CD4-positive, alpha-beta T cell treated with Interleukin-17A for 1 hour (primary cell): ENCODE results near the gene AGTPBP1.

Experiments
- DNase-seq: peaks from one replicate; pipeline ENCODE4 v3.0.0-alpha.2; 2020

The AGTPBP1 gene

DNA sequence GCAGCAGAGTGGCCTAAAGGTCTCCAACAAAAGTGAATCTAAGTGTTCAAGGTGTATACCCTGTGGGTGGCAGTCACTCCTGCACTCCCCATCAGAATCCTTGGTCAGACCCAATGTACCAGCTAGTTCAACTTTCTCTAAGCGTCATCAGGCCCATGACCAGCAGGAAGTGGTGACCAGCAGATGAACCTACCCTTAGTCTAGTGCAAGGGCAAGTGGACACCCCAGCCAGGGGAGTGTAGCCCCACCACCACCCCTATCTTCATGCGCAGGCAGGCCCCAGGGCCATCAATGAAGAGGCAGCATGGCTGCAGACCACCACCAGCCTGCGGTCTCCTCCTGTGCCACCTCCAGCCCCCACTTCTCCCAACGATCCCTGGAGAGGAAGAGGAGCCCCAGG is 213.1 kb downstream of the AGTPBP1 start:
- no peak for DNase-seq

DNA sequence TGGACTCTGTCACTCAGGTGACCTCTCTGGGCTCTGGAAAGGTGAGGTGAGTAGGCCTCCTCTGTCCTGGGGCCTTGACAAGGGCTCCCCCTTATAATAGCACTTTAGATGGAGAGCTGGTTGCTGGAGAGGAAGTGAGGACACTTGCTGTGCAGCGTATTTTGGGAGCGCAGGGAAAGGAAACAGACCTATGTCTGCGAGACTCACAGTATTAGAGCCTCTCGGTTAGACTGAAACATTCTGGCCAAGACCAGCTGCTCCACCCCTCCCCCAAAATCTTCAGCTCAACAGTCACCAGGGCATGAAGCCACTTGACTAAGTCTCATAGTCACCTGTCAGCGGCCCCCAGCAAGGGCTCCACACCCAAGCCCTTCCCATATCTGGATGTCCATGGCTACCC is 213.6 kb downstream of the AGTPBP1 start:
- DNase-seq: no peak

- DNase-seq: no peak
Observed at GRCh38 chr9:85527331-85528020, 214.3 kb downstream of the AGTPBP1 start.

DNA sequence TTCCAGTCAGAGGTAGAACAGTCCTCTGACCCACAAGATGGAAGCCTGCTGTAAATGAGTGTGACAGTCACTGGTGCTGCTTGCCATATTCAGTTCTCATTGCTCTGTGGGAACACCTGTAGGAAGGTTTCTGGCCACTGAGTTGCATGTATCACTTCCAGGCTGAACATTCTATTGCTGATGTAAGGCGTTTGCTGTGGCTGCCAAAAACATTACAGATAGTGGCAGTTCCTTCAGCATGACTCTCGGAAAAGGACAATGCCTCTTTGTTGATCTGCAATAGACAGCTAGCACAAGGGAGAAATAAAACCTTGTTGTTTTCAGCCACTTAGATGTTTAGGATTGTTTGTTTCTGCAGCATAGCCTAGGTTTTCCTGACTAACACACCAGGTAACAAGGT is 217.2 kb downstream of the AGTPBP1 start:
- no peak for DNase-seq

DNA sequence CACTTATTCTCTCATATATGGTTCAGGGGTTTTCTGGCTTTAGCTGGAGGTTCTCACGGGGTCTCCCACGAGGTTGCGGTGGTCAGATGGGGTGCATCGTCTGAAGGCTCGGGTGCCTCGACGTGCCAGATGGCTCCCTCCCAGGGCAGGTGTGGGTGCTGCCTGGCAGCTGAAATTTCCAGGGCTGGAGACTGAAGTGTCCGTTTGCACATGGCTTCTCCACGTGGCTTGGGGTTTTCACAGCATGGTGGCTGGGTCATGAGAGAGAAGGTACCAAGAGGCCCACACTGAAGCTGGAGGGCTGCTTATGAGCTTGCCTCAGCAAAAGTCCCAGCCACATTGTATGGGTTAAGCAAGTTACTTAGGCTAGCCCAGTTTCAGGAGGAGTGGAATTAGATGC is 218.6 kb downstream of the AGTPBP1 start:
- DNase-seq: no peak

- no peak for DNase-seq
Observed at GRCh38 chr9:85522459-85523092, 219.2 kb downstream of the AGTPBP1 start.

- no peak for DNase-seq
Observed at GRCh38 chr9:85521371-85522197, 220.2 kb downstream of the AGTPBP1 start.

DNA sequence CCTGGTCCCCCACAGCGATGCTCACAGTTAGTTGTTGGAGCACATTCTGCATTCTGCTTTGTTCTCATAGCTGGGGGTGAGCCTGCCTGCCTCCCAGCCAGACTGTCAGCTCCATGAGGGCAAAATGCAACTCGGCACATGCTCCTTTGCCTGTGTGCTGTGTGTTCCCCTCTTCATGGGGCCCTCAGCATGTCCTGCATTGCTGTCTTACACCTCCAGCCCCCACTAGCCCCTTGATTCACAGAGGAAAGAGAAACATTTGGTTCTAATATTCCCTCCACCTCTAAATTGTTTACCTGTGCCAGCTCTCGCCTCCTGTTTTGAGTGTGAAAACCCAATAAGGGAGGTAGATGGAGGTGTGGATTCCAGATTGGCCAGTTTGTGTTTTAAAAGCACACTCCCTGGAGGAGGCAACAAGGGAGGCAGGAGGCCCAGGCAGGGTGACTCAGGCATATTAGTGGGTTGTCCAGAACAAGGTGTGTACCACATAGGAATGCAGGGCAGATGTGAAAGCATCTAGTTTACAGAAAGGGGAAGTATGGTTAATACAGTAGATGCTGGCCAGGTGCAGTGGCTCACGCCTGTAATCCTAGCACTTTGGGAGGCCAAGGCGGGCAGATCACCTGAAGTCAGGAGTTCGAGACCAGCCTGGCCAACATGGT is 224.6 kb downstream of the AGTPBP1 start:
- DNase-seq: no peak

GRCh38 chr9:85516455-85516854 is 225.3 kb downstream of the AGTPBP1 start:
- no peak for DNase-seq

DNA sequence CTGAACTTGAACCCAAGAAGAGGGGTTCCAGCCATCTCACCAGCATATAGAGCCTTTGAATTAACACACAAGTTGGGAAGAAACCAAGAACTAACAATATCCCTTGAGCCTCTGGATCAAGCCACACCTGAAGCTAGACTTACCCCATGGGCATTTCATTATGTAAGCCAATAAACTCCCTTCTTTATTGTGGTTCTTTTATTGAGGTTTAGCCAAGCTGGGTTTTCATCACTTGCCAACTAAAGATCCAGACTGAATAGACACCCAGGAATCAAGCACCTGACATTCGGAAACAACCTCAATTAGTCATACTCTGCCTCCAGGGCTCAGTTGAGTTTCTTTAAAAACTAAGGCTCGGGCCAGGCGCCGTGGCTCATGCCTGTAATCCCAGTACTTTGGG is 226.7 kb downstream of the AGTPBP1 start:
- DNase-seq: no peak

- no peak for DNase-seq
Observed at GRCh38 chr9:85514256-85514655, 227.5 kb downstream of the AGTPBP1 start.

DNA sequence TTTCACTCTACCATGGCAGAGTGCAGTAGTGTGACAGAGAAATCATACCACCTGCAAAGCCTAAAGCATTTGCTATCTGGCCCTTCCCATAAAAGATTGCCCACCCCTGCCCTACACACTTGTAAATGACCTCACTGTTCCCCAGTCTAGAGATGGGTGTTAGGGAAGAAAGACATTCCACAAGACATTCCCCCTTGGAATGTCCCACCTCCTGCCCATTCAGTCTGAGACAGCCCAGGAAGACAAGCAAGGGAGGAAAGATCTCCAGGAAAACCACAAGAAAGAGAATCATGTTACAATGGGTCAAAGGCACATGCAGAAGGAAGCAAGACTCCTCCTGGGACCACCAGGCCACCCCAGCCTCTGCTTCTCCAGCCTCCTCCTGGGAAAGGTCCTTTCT is 230.0 kb downstream of the AGTPBP1 start:
- no peak for DNase-seq

DNA sequence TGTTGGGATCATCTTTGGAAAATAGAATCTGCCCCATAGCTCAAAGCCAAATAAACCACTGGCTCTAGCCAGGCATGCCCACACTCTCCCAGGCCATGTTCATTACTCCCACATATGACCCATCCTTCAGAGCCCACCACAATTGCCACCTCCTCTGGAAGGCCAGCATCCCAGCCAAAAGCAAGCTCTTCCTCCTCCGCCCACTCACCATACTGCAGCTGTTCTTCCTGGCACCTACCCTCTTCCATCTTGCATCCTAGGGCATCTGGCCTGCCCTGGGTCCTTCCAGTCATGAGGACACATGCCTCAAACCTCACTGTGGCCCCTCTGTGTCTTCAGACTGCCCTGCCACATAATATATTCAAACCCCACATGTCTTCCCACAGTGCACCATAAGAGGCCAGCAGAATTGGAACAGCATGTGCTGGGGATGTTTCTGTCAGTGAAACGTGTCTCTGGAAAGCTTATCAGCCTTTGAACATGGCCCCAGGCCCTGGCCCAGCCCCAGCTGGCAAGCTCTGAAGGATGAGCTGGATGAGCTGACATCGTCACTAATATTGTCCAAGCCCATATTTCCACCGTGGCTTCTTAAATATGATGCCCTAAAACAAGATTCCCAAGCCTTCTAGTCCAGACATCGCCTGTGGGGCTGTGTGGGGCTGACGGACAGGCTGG is 230.8 kb downstream of the AGTPBP1 start:
- no peak for DNase-seq

GRCh38 chr9:85508616-85509015 is 233.1 kb downstream of the AGTPBP1 start:
- no peak for DNase-seq

DNA sequence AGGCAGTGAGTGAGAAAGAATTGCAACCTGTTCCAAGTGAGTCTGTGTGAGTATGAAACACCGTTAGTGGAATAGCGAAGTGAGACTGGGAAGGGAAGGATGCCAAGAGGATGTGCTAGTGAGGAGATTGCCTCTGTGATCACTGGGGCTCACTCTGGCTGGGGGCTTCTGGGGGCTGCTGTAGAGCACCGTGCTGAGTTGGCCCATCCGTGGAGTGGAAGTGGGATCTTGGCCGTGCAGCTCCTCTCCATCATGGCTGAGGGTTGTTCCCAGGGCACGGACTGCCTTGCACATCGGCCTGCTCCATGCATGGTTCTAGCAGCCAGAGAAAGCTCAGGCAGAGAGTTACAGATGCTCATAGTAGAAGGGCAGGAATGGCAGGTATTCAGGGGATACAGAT is 236.1 kb downstream of the AGTPBP1 start:
- DNase-seq: no peak

GRCh38 chr9:85502815-85503655 is 238.7 kb downstream of the AGTPBP1 start:
- DNase-seq: no peak

DNA sequence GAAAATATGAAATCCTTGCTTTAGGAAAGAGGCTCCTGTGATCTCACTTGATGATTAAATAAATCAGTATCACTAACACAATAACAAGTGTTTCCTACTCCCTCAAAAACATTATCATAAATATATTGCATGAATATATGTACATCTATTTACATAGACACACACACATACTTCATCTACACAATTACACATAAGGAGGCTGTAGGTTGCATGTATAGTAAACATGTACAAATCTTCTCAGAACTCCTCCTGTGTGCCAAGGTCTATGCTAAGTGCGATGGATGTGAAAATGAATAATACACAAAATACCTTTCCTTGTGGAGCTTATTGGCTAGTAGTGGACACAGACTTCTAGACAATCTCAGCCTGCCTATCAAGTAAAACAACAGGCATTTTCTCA is 239.9 kb downstream of the AGTPBP1 start:
- no peak for DNase-seq

GRCh38 chr9:85501456-85501855 is 240.3 kb downstream of the AGTPBP1 start:
- DNase-seq: no peak
